Measurements from ENCODE around the gene DLG2.

Gene DLG2

DNA sequence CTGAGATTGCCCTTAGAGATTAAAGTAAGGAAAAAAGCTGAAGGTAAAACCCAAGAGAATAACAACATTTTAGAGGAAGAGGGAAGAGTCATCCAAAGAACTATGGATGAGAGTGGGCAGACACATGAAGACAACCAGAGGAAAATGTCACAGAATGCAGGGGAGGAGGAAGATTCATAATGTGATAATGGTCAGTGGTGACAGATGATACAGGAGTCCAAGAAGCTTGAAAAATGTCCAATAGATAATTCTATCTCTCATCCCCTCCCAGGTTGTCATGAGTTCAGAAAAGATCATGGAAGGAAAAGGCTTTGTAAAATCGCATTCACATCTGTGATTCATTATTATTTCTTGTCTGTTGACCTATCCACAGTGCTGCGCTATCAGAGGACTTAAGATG, 2058.6 kb downstream of the DLG2 start:
- TF ChIP-seq, protein P1, sequence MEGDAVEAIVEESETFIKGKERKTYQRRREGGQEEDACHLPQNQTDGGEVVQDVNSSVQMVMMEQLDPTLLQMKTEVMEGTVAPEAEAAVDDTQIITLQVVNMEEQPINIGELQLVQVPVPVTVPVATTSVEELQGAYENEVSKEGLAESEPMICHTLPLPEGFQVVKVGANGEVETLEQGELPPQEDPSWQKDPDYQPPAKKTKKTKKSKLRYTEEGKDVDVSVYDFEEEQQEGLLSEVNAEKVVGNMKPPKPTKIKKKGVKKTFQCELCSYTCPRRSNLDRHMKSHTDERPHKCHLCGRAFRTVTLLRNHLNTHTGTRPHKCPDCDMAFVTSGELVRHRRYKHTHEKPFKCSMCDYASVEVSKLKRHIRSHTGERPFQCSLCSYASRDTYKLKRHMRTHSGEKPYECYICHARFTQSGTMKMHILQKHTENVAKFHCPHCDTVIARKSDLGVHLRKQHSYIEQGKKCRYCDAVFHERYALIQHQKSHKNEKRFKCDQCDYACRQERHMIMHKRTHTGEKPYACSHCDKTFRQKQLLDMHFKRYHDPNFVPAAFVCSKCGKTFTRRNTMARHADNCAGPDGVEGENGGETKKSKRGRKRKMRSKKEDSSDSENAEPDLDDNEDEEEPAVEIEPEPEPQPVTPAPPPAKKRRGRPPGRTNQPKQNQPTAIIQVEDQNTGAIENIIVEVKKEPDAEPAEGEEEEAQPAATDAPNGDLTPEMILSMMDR (IDR thresholded peaks at IDR 0.05; ENCODE audit: control insufficient read depth, extremely low read depth, insufficient read depth): no peak
- H3K4me3 ChIP-seq (ENCODE audit: low read depth, low read length): no peak overlapping the region
- no peak for DNase-seq (ENCODE audit: low read depth)

GRCh38 chr11:83566950-83567349, 2060.2 kb downstream of the DLG2 start:
- H3K4me3 ChIP-seq (ENCODE audit: low read depth, low read length): no peak overlapping the region
- no peak for DNase-seq (ENCODE audit: low read depth)

GRCh38 chr11:83564870-83565269, 2062.3 kb downstream of the DLG2 start:
- no peak for DNase-seq (ENCODE audit: low read depth)
- no peak overlapping the region for H3K4me3 ChIP-seq (ENCODE audit: low read depth, low read length)
- TF ChIP-seq, protein P1 (IDR thresholded peaks at IDR 0.05; ENCODE audit: control insufficient read depth, extremely low read depth, insufficient read depth): no peak

More at GRCh38 chr11:83566950-83567349, 2060.2 kb downstream of the DLG2 start:
- TF ChIP-seq, protein P1 (IDR thresholded peaks at IDR 0.05; ENCODE audit: control insufficient read depth, extremely low read depth, insufficient read depth): no peak

- no peak for DNase-seq (ENCODE audit: low read depth)
- no peak overlapping the region for H3K4me3 ChIP-seq (ENCODE audit: low read depth, low read length)
- TF ChIP-seq, protein P1 (IDR thresholded peaks at IDR 0.05; ENCODE audit: control insufficient read depth, extremely low read depth, insufficient read depth): no peak
These were observed 2068.9 kb downstream of the DLG2 start for GRCh38 chr11:83558281-83558680.

GRCh38 chr11:83557653-83558052, 2069.5 kb downstream of the DLG2 start:
- no peak overlapping the region for H3K4me3 ChIP-seq (ENCODE audit: low read depth, low read length)
- TF ChIP-seq, protein P1 (IDR thresholded peaks at IDR 0.05; ENCODE audit: control insufficient read depth, extremely low read depth, insufficient read depth): no peak
- DNase-seq (ENCODE audit: low read depth): no peak

DNA sequence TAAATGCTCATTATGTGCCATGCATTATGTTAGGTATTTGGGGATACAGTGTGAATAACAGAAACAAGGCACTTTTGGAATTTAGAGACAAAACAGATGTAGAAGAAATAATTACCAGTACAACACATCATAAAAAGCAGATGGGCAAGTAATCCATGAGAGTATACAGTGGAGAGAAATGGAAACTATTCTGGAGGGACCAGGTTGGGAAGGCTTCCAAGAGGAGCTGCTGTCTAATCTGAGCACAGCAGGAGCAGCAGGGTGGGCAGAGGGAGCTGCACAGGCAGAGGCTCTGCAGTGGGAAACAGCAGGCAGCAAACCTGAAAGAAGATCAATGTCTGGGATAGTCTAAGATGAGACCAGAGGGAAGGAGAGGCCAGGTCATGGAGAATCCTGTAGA, 2072.3 kb downstream of the DLG2 start:
- TF ChIP-seq, protein P1 (IDR thresholded peaks at IDR 0.05; ENCODE audit: control insufficient read depth, extremely low read depth, insufficient read depth): no peak
- no peak for DNase-seq (ENCODE audit: low read depth)
- no peak overlapping the region for H3K4me3 ChIP-seq (ENCODE audit: low read depth, low read length)

DNA sequence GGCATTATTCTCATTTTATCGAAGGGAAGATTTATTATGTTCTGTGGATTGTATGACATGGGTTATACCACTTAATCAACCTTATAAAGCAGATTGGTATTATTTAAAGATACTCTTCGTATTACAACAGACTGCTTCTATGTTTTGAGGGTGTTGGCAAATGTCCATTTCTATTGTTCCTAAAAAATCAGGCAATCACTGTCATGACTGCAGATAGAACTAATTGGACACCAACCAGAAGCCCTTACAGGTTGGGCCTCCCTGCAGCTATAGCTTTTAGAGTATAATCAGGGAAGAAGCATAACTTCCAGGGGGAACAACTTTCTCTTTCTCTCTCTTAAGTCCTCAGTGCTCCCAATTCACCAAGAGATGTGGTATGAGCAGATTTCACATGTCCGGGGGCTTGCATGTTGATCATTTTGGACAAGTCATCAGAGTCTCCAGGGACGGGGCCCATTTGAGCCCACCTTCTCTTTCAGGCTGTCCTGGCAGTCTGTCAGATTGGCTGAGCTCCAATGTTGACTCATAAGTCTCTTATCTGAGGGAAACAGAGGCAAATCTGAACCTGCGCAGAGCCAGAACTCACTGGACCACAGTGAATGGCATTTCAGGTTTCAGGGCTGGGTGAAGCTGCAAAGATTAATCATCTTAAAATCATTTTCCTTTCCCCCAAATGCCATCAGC, 2077.0 kb downstream of the DLG2 start:
- DNase-seq (ENCODE audit: low read depth): no peak
- H3K4me3 ChIP-seq (ENCODE audit: low read depth, low read length): no peak overlapping the region
- TF ChIP-seq, protein P1 (IDR thresholded peaks at IDR 0.05; ENCODE audit: control insufficient read depth, extremely low read depth, insufficient read depth): no peak
